IMR-90 (cell line): Measurements from ENCODE around the gene RNU6-8. TPM values are rescaled to one million over a fixed set of nuclear protein-coding genes. Genes with fewer than 3 reads are reported as not detected.
A peak's percentile ranks its signal among the peaks of the same experiment; 100 is the strongest.

Experiments
- ATAC-seq: fragments of 200-7000 bp; cut with Tn5 transposase; 2 replicates; pipeline ENCODE4 v1.9.1; 2020; ENCODE audit warnings: low read depth, mild to moderate bottlenecking, moderate library complexity
- BruUV-seq: library from RNA; stranded (reverse); fragments of 400-500 nt; replicated peaks from 2 replicates; lab custom pipeline; 2021; lab: Mats Ljungman, UMichigan
- CTCF ChIA-PET: fragments of 300-600 bp; formaldehyde crosslinking; extraction: SDS; loops from one replicate; lab custom pipeline; 2021; ENCODE audit warnings: antibody characterized with exemption; lab: Yijun Ruan, JAX
- POLR2A ChIA-PET: fragments of 300-600 bp; sonication (Branson Sonifier 250); formaldehyde crosslinking; loops from one replicate; lab custom pipeline; 2022; ENCODE audit warnings: antibody characterized with exemption; ENCODE audit not compliant: unreplicated experiment; lab: Charles Lee
- DNase-seq: peaks from one replicate; pipeline ENCODE4 v3.0.0; 2013
- H2AFZ ChIP-seq: replicated peaks from 2 replicates; pipeline ENCODE3; 2013; ENCODE audit warnings: low read length, mild to moderate bottlenecking; ENCODE audit not compliant: poor library complexity
- H2AK5ac ChIP-seq: 2 replicates; pipeline ENCODE4 v1.6.1; 2013; ENCODE audit warnings: low read depth, low read length, inconsistent platforms
- H2AK9ac ChIP-seq: replicated peaks from 2 replicates; pipeline ENCODE3; 2013; ENCODE audit warnings: mild to moderate bottlenecking, low read depth, low read length, moderate library complexity; ENCODE audit not compliant: poor library complexity
- H2BK120ac ChIP-seq: 2 replicates; pipeline ENCODE4 v1.6.1; 2013; ENCODE audit warnings: low read depth, low read length, inconsistent platforms
- H2BK15ac ChIP-seq: 3 replicates; pipeline ENCODE4 v1.6.1; 2013; ENCODE audit warnings: low read depth, low read length, inconsistent platforms
- H2BK20ac ChIP-seq: 2 replicates; pipeline ENCODE4 v1.6.1; 2013; ENCODE audit warnings: low read depth, mild to moderate bottlenecking, inconsistent platforms, low read length, moderate library complexity
- H2BK5ac ChIP-seq: 2 replicates; pipeline ENCODE4 v1.6.1; 2013; ENCODE audit warnings: mild to moderate bottlenecking, low read depth, low read length, inconsistent platforms; ENCODE audit not compliant: poor library complexity, severe bottlenecking
- H3K14ac ChIP-seq: replicated peaks from 2 replicates; pipeline ENCODE4 v1.6.1; 2013; ENCODE audit warnings: low read depth, low read length, inconsistent platforms
- H3K18ac ChIP-seq: 2 replicates; pipeline ENCODE4 v1.6.1; 2013; ENCODE audit warnings: low read depth, low read length, control low read depth
- H3K23ac ChIP-seq: 2 replicates; pipeline ENCODE4 v1.6.1; 2013; ENCODE audit warnings: low read depth, low read length, inconsistent platforms
- H3K27ac ChIP-seq: 2 replicates; pipeline ENCODE4 v1.5.1; 2013; ENCODE audit warnings: mild to moderate bottlenecking, control low read depth, low read length; ENCODE audit not compliant: insufficient read depth
- H3K27me3 ChIP-seq: 2 replicates; pipeline ENCODE4 v1.6.1; 2013; ENCODE audit warnings: low read length; ENCODE audit not compliant: control insufficient read depth, insufficient read depth
- H3K36me3 ChIP-seq: 2 replicates; pipeline ENCODE4 v1.6.1; 2013; ENCODE audit warnings: low read length, mixed read lengths; ENCODE audit not compliant: control insufficient read depth, insufficient read depth
- H3K4ac ChIP-seq: 2 replicates; pipeline ENCODE4 v1.6.1; 2013; ENCODE audit warnings: low read depth, low read length, inconsistent platforms
- H3K4me1 ChIP-seq: 2 replicates; pipeline ENCODE4 v1.6.1; 2013; ENCODE audit warnings: low read length, mixed read lengths; ENCODE audit not compliant: control insufficient read depth, insufficient read depth
- H3K4me2 ChIP-seq: 2 replicates; pipeline ENCODE4 v1.6.1; 2013; ENCODE audit warnings: low read depth, mild to moderate bottlenecking, control low read depth, low read length, moderate library complexity
- H3K4me3 ChIP-seq: 2 replicates; pipeline ENCODE4 v1.5.1; 2013; ENCODE audit warnings: low read depth, mild to moderate bottlenecking, control low read depth, low read length, moderate library complexity; ENCODE audit not compliant: insufficient read depth
- H3K56ac ChIP-seq: 2 replicates; pipeline ENCODE4 v1.6.1; 2013; ENCODE audit warnings: low read length, inconsistent platforms; ENCODE audit not compliant: insufficient read depth; ENCODE audit errors: extremely low read depth
- H3K79me1 ChIP-seq, 2 experiments: 2 replicates each; pipeline ENCODE4 v1.6.1; 2013; ENCODE audit warnings: low read length in 2 of 2, inconsistent platforms in 1 of 2, low read depth in 1 of 2
- H3K9ac ChIP-seq: 2 replicates; pipeline ENCODE4 v1.6.1; 2013; ENCODE audit warnings: low read depth, low read length, control low read depth
- H3K9me1 ChIP-seq: 2 replicates; pipeline ENCODE4 v1.6.1; 2013; ENCODE audit warnings: low read length, inconsistent platforms; ENCODE audit not compliant: insufficient read depth
- H3K9me3 ChIP-seq: 2 replicates; pipeline ENCODE4 v1.6.1; 2013; ENCODE audit warnings: low read length; ENCODE audit not compliant: control insufficient read depth, insufficient read depth
- H4K20me1 ChIP-seq: 2 replicates; pipeline ENCODE4 v1.6.1; 2013; ENCODE audit warnings: low read length, inconsistent platforms; ENCODE audit not compliant: insufficient read depth
- H4K5ac ChIP-seq: 2 replicates; pipeline ENCODE4 v1.6.1; 2013; ENCODE audit warnings: mild to moderate bottlenecking, low read depth, low read length, control low read depth
- H4K8ac ChIP-seq, 2 experiments: 2 replicates each; pipeline ENCODE4 v1.6.1; 2013; ENCODE audit warnings: low read depth in 2 of 2, low read length in 2 of 2, control low read depth in 1 of 2, inconsistent platforms in 1 of 2
- H4K91ac ChIP-seq: 2 replicates; pipeline ENCODE4 v1.6.1; 2013; ENCODE audit warnings: low read depth, low read length, inconsistent platforms; ENCODE audit not compliant: insufficient read depth
- ELK1 ChIP-seq: fragments of 150-350 bp; IDR thresholded peaks from 2 replicates; pipeline ENCODE4 v1.6.1; 2016; ENCODE audit warnings: low read depth, mild to moderate bottlenecking, low read length, moderate library complexity, borderline replicate concordance
- MAFK ChIP-seq: IDR thresholded peaks from 2 replicates; pipeline ENCODE4 v1.6.1; 2012; ENCODE audit warnings: low read depth, low read length, improper control_type of control experiment
- WGBS, 2 experiments: methylation state at CpG; one replicate each; pipeline versions ENCODE4 v1.1.5 to v1.1.7; 2013; ENCODE audit warnings: missing lambda C conversion rate in 2 of 2; ENCODE audit not compliant: insufficient read length in 1 of 2; ENCODE audit errors: extremely low coverage in 2 of 2; 5-methylcytosine and 5-hydroxymethylcytosine counted together
- dilution Hi-C: fragments of 300-500 bp; cut with HindIII; formaldehyde crosslinking; loops from one replicate; pipeline ENCODE4 v1.14.3; 2018; ENCODE audit warnings: low sequenced_read_pairs; ENCODE audit not compliant: unreplicated experiment
- in situ Hi-C: fragments of 300-500 bp; cut with MboI; formaldehyde crosslinking; loops from 3 replicates; pipeline ENCODE4 v1.14.3; 2019; ENCODE audit warnings: low sequenced_read_pairs, inconsistent platforms, mixed read lengths
- intact Hi-C: fragments of 100-400 bp; cut with micrococcal nuclease; formaldehyde crosslinking; loops from 2 replicates; pipeline ENCODE4 v1.10.0; 2022
- polyA plus RNA-seq, 3 experiments: library from polyadenylated mRNA; depleted of rRNA; stranded (reverse); fragments of >200 nt; gene quantifications; 2 replicates each; pipeline ENCODE4 v1.2.3, GENCODE V29; 2012; ENCODE audit warnings: low replicate concordance in 1 of 3
- total RNA-seq: library from RNA; depleted of rRNA; stranded (reverse); fragments of >200 nt; gene quantifications from 2 replicates; pipeline ENCODE4 v1.2.3, GENCODE V29; 2012

The RNU6-8 gene
- total and polyA plus RNA-seq, 2 of the 4 experiments (the other 2 are of a cell fraction), result not detected

- H3K18ac ChIP-seq, result no peak overlapping the region
- no peak overlapping the region for H2BK5ac ChIP-seq
- no peak overlapping the region for H3K4ac ChIP-seq
- H3K4me1 ChIP-seq, result no peaks in the 10 kb centered on the region
- no peak overlapping the region for H3K56ac ChIP-seq
- POLR2A ChIA-PET, result no interaction called here
- no peak overlapping the region for H2AFZ ChIP-seq
- no peak overlapping the region for H2AK5ac ChIP-seq
- H3K79me1 ChIP-seq, result no peaks in the 10 kb centered on the region
- H2AK9ac ChIP-seq, result no peak overlapping the region
- H3K27me3 ChIP-seq, result peaks cover 6% of the 10 kb centered on the region
- no peak overlapping the region for H4K5ac ChIP-seq
- TF ChIP-seq ELK1, result no peak
- TF ChIP-seq MAFK, result peak; percentile 56; the same call in 1 of the 2 replicates
- H4K8ac ChIP-seq, result no peak overlapping the region
- CTCF ChIA-PET, result interaction anchor here (1.2 kb wide), 1 partner anchor 13 kb away, joined by 3 read pairs; no protein-coding TSS in a partner anchor
- no peak overlapping the region for H4K91ac ChIP-seq
- no peak overlapping the region for H3K27ac ChIP-seq
- no CpG with 5 or more reads among the region's 3 CpGs for WGBS, 2 experiments
- no peaks in the 10 kb centered on the region for H3K36me3 ChIP-seq
- no peaks in the 10 kb centered on the region for H3K9me3 ChIP-seq
- no peak overlapping the region for H2BK15ac ChIP-seq
- H3K23ac ChIP-seq, result no peak overlapping the region
- no peak for DNase-seq
- H3K9ac ChIP-seq, result no peak overlapping the region
- intact Hi-C loops (no loop called here), dilution Hi-C loops (no loop called here), in situ Hi-C loops (no loop called here)
- H3K4me3 ChIP-seq, result no peak overlapping the region
- BruUV-seq, result no TSS peak
- no peak overlapping the region for H2BK20ac ChIP-seq
- no peaks in the 10 kb centered on the region; the same call in 1 of the 2 replicates for H3K9me1 ChIP-seq
- no peak overlapping the region for H2BK120ac ChIP-seq
- no peak overlapping the region for H3K14ac ChIP-seq
- no peak overlapping the region for H3K4me2 ChIP-seq
- ATAC-seq, result no peak
- H4K20me1 ChIP-seq, result no peaks in the 10 kb centered on the region
Observed at GRCh38 chr14:32208490-32208889, 5.4 kb upstream of the RNU6-8 start.
